Measurements from ENCODE around the gene RADIL.

DNA sequence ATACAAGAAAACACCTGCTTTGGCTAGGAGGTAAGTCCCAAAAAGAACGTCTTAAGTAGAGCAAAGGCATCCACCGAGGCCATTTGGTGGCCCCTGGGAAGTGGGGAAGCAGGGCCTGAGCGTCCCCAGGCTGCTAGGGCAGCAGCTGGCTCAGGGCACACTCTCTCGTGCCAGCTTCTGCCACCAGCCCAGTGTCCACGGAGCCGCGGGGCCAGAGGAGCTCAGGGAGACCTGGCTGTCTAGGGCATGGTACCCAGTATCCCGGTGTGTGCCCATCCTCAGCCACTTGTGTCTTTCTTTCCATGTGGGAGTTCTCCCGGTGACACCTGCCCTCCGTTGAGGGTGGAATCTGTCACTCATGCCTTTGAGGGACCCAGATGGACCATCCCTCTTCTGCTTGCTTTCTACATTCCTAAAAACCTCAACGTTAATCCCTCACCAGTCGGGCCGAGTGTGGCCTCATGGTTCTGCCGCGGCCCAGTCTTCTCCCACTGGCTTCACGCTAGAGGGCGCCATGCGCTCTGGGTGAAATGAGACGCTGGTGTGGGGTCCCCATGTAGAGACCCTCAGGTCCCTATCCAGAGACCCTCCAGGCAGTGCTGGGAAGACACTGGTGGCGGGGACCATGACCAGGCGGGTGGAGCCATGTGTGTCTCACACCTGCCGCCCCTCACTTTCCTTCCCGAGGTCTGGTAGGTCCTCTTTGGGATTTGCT is 117.6 kb downstream of the RADIL start:
- TF ChIP-seq POLR2A (IDR thresholded peaks at IDR 0.05) (no peak), CTCF (IDR thresholded peaks at IDR 0.05) (no peak)
